ENCODE results near the gene FOXD2.

The FOXD2 gene

GRCh38 chr1:47417170-47418044, 20.4 kb upstream of the FOXD2 start:
- no peak for DNase-seq (ENCODE audit: low spot score)

GRCh38 chr1:47418122-47418521, 19.7 kb upstream of the FOXD2 start:
- no peak for DNase-seq (ENCODE audit: low spot score)

- no peak for DNase-seq (ENCODE audit: low spot score)
Measured at GRCh38 chr1:47418681-47419325, 19.0 kb upstream of the FOXD2 start.

- DNase-seq (ENCODE audit: low spot score): no peak
Measured at GRCh38 chr1:47420547-47420946, 17.3 kb upstream of the FOXD2 start.

- DNase-seq (ENCODE audit: low spot score): no peak
Measured at GRCh38 chr1:47423872-47424271, 14.0 kb upstream of the FOXD2 start.

GRCh38 chr1:47424336-47424982, 13.4 kb upstream of the FOXD2 start:
- DNase-seq (ENCODE audit: low spot score): peak; percentile 83

- DNase-seq (ENCODE audit: low spot score): no peak
Measured at GRCh38 chr1:47431534-47431933, 6.3 kb upstream of the FOXD2 start.

- no peak for DNase-seq (ENCODE audit: low spot score)
Measured at GRCh38 chr1:47432071-47433036, 5.5 kb upstream of the FOXD2 start.

GRCh38 chr1:47433037-47433421, 4.8 kb upstream of the FOXD2 start:
- DNase-seq (ENCODE audit: low spot score): no peak

- DNase-seq (ENCODE audit: low spot score): no peak
Measured at GRCh38 chr1:47433477-47434050, 4.3 kb upstream of the FOXD2 start.

GRCh38 chr1:47434051-47434842, 3.6 kb upstream of the FOXD2 start:
- no peak for DNase-seq (ENCODE audit: low spot score)

- no peak for DNase-seq (ENCODE audit: low spot score)
Measured at GRCh38 chr1:47435506-47436303, 2.1 kb upstream of the FOXD2 start.

GRCh38 chr1:47436304-47436978, 1.4 kb upstream of the FOXD2 start:
- DNase-seq (ENCODE audit: low spot score): peak; percentile 86

GRCh38 chr1:47436979-47437446, 831 bp upstream of the FOXD2 start:
- peak; percentile 37 for DNase-seq (ENCODE audit: low spot score)

GRCh38 chr1:47438165-47439016, 547 bp downstream of the FOXD2 start:
- no peak for DNase-seq (ENCODE audit: low spot score)

GRCh38 chr1:47439017-47439818, 1.4 kb downstream of the FOXD2 start:
- no peak for DNase-seq (ENCODE audit: low spot score)
